ENCODE results near the gene EMB. TPM values are rescaled to one million over a fixed set of nuclear protein-coding genes. Genes with fewer than 3 reads are reported as not detected.
A peak's percentile ranks its signal among the peaks of the same experiment; 100 is the strongest.
"Not testable (repeated sequence)": the region's sequence is repeated elsewhere in the genome, so short reads cannot be mapped to it uniquely, and the experiment has no call there.

Gene EMB
- total RNA-seq, 2 donors from 2014 or later = 22.4 to 23.9 TPM

- no peak for TF ChIP-seq CTCF (IDR thresholded peaks at IDR 0.05)
- TF ChIP-seq POLR2AphosphoS5 (IDR thresholded peaks at IDR 0.05) = no peak
- TF ChIP-seq POLR2A (IDR thresholded peaks at IDR 0.05) = no peak
Measured at GRCh38 chr5:50445296-50445949, 4.3 kb upstream of the EMB start.

GRCh38 chr5:50442559-50443539, 1.8 kb upstream of the EMB start:
- WGBS = 63% methylated on average over 4 of the region's 4 CpGs
- H3K4me1 ChIP-seq (replicated peaks); H3K27me3 ChIP-seq (replicated peaks; ENCODE audit: insufficient read depth); H3K9me3 ChIP-seq; intact Hi-C loops (cut with DNase I); DNase-seq (ENCODE audit: low spot score); H3K4me3 ChIP-seq; H3K27ac ChIP-seq; H3K36me3 ChIP-seq: not testable (repeated sequence)

More at GRCh38 chr5:50445296-50445949, 4.3 kb upstream of the EMB start:
- Histone ChIP-seq H3K9me3 (no peaks in the 10 kb centered on the region), H3K4me1 (replicated peaks) (no peaks in the 10 kb centered on the region), H3K27me3 (replicated peaks; ENCODE audit: insufficient read depth) (no peaks in the 10 kb centered on the region), H3K4me3 (no peak overlapping the region), H3K27ac (no peak overlapping the region), H3K36me3 (no peaks in the 10 kb centered on the region)
- no peak for DNase-seq (ENCODE audit: low spot score)
- intact Hi-C loops (cut with DNase I) = no loop called here
- 80% methylated on average over 6 of the region's 6 CpGs for WGBS

GRCh38 chr5:50441493-50441955, 436 bp upstream of the EMB start:
- peak overlapping the region; percentile 48 to 73 for H3K27ac ChIP-seq
- 17% methylated on average over 9 of the region's 9 CpGs for WGBS
- intact Hi-C loops (cut with DNase I) = no loop called here
- H3K4me1 ChIP-seq (replicated peaks) = no peaks in the 10 kb centered on the region
- no peaks in the 10 kb centered on the region for H3K36me3 ChIP-seq
- no peaks in the 10 kb centered on the region for H3K27me3 ChIP-seq (replicated peaks; ENCODE audit: insufficient read depth)
- no peaks in the 10 kb centered on the region for H3K9me3 ChIP-seq
- DNase-seq (ENCODE audit: low spot score) = no peak
- H3K4me3 ChIP-seq = peak overlapping the region; percentile 50 to 60
- TF ChIP-seq POLR2A (IDR thresholded peaks at IDR 0.05) = no peak
- TF ChIP-seq POLR2AphosphoS5 (IDR thresholded peaks at IDR 0.05) = no peak
- no peak for TF ChIP-seq CTCF (IDR thresholded peaks at IDR 0.05)

DNA sequence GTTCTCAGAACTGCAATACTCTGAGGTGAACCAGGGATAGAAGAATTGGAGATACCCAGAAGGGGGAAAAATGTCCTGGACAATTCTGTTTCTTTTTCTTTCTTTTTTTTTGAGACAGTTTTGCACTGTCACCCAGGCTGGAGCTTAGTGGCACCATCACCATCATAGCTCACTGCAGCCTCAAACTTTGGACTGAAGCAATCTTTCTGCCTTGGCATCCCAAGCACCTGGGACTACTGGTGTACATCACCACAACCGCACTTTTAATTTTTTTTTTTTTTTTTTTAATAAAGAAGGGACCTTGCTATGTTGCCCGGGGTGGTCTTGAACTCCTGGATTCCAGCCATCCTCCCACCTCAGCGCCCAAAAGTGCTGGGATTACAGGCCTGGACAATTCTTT, 1.9 kb downstream of the EMB start:
- no peak for DNase-seq (ENCODE audit: low spot score)
- 81% methylated on average over 3 of the region's 3 CpGs for WGBS
- TF ChIP-seq CTCF (IDR thresholded peaks at IDR 0.05) = no peak
- no peak for TF ChIP-seq POLR2AphosphoS5 (IDR thresholded peaks at IDR 0.05)
- no peak for TF ChIP-seq POLR2A (IDR thresholded peaks at IDR 0.05)
- intact Hi-C loops (cut with DNase I) = no loop called here
- Histone ChIP-seq H3K9me3 (no peaks in the 10 kb centered on the region), H3K27me3 (replicated peaks; ENCODE audit: insufficient read depth) (no peaks in the 10 kb centered on the region), H3K4me3 (no peak overlapping the region), H3K36me3 (no peaks in the 10 kb centered on the region), H3K4me1 (replicated peaks) (no peaks in the 10 kb centered on the region), H3K27ac (no peak overlapping the region)

DNA sequence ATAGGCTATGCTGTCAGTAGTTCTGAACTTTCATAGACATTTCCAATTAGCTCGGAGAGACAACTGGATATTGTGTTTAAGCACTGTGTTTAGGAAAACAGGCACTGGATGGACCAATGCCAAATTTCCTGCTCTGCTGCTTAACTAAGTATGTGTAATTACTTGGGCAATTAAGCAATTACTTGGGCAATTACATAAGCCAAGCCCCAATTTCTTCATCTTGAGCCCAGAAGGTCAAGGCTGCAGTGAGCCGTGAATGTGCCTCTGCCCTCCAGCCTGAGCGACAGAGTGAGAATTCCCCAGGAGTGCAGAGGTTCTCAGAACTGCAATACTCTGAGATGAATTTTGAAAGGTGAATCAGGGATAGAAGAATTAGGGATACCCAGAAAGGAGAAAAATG, 3.0 kb downstream of the EMB start:
- WGBS = 84% methylated on average over 3 of the region's 3 CpGs
- H3K27ac ChIP-seq; DNase-seq (ENCODE audit: low spot score); H3K27me3 ChIP-seq (replicated peaks; ENCODE audit: insufficient read depth); H3K4me3 ChIP-seq; intact Hi-C loops (cut with DNase I); H3K36me3 ChIP-seq; H3K4me1 ChIP-seq (replicated peaks); H3K9me3 ChIP-seq: not testable (repeated sequence)
